ENCODE results near the gene TNIK.

TNIK gene

DNA sequence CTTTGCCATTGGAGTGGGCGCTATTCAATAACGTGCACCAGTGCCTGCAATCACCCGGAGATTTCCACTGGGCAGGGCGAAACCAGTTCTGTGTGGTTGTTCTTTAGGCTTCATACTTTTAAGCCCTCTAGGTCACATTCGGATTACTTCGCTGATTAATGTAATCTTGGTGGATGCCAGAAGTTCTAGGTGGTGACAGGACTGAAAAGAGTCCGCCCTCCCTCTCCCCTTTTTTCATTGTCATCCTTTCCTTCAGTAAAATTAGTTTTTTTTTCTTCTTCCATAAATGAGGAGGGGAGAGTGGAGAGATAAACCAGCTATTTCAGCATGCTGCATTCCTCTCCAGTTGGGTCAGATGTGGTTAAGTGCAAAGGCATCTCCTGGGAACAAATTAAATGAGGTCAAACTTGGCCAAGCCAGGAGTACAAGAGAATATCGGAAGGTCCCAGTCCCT, 431.4 kb downstream of the TNIK start:
- DNase-seq (ENCODE audit: low read depth), result no peak

DNA sequence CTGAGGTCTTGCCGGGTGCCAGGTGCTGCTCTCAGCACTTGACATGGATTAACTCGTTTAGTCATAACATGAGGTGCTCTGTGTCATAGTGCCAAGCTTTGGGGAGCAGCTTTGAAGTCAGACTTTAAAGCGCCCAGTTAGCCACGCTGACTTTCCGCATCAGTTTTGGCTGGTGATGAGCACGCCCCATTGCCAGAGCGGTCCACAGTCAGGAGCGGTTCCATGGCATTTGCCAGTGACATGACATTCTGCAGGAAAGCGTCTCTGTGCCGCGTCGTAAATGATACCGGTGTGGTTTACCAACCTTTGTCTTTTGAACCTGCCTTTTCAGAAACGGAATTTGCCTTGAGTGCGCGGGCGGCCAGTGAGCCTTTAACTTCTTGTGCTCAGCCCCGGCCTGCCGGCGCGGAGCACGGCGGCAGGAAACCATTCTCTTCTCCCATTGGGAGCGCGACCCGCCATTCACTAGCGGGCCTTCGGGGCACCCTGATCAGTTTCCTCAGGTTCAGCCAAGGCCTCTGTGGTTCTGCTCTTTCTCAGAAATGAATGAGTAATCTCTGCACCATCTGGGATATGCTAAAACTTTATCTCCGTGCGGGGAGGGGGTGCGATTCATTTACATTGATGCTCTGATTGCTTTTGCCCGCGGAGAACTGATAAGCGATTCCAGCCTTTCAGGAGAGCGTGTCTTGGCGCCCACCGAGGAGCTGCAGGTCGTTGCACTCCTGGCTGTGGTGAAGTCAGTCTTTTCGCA, 432.0 kb downstream of the TNIK start:
- peak; percentile 33 for DNase-seq (ENCODE audit: low read depth)

DNA sequence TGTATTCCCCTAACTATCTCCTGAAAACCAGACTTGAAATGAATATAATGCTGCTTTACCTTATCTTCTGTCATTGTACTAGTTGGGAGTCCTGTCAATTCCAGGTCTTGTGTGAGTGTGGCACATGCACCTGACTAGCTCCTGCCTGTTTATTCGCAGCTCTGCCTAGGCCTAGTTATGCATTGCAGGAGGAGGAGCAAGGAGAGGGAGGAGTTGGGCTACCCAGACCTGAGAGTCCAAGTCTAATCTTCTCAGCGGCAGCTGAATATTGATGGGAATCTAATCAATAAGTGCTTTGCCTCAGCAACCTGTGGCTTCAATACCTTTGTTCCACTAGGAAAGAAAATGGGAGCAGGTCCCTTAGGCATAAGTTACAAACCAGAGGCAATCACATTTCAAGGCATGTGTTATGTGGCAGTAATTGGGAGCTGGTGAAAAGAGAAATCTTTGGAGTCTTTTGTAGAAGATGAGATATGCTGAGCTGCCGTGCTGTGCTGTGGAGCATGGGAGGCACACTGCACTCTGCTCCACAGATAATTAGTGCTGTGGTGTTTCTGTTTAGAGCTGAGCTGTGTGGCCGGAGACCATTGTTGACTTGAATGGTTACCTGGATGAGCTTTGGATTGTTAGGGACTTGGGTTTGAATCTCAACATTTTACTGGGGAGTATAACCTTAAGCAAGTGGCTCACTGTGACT, 433.5 kb downstream of the TNIK start, which contains the start of gene SLC2A2:
Gene SLC2A2, minus strand, starts transcription at position 124 of the 697 bp plus-strand sequence. Its CDS starts 50 bp downstream, at position 74.
- no peak for DNase-seq (ENCODE audit: low read depth)

DNA sequence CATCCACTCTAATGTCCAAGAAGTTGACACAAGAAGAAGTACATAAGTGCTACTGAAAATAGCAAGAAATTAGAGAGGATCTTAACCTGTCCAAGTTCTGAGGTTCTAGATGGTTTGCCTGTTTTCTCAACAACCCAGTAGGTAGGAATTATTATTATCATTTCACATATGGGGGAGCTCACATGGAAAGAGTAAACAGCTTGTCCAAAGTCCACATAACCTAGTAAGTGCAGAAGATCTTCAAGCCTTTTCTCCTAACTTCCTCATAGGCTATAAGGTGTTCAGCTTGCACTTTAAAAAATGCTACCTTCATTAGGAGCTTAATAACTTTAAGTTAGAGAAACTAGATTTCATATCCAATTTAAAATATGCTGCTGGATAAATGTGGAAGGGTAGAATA, 436.6 kb downstream of the TNIK start:
- no peak for DNase-seq (ENCODE audit: low read depth)

DNA sequence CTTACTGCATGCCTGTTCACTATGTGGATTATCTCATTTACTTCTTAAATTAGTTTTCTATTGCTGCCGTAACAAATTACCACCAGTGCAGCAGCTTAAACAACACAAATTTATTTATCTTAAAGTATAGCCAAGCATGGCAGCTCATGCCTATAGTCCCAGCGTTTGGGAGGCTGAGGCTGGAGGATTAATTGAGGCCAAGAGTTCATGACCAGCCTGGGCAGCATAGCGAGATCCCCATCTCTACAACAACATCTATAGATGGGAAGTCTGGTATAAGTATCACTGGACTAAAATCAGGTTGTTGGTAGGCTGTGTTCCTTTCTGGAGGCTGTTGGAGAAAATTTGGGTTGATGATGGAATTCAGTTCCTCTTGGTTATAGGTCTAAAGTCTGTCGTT, 438.8 kb downstream of the TNIK start:
- DNase-seq (ENCODE audit: low read depth), result no peak

DNA sequence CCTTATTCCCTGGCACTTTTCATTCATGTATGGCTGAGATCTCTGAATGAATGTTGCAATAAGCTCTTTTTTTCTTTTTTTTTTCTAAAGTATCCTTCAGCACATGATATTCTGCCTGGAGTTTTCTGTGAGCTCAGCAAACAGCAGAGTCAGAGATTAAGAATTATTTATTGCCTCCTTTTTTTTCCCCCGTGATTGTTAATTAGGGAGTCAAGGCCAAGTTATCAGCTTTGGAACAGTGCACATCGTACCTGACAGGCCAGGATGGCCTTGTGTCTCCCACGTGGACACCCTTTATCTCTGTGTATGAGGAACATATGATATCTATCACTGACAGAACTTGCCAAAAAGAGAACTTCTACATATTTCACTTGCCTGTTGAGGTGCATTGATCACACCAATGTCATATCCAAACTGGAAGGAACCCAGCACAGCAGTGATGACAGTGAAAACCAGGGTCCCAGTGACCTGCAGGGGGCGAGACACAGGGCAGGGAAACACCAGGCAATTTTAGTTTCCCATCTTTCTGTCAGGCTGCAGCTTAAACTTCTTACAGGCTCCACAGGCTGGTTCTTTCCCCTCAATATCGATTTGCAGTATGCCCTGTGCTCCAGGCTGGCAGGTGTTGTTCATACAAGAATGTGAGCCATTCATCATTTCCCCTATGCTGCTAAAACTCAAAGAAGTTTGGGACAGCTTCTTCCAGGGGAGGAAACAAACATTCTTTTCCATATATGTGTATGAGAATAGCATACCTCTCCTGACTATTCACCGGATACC, 441.9 kb downstream of the TNIK start:
- DNase-seq (ENCODE audit: low read depth), result no peak

DNA sequence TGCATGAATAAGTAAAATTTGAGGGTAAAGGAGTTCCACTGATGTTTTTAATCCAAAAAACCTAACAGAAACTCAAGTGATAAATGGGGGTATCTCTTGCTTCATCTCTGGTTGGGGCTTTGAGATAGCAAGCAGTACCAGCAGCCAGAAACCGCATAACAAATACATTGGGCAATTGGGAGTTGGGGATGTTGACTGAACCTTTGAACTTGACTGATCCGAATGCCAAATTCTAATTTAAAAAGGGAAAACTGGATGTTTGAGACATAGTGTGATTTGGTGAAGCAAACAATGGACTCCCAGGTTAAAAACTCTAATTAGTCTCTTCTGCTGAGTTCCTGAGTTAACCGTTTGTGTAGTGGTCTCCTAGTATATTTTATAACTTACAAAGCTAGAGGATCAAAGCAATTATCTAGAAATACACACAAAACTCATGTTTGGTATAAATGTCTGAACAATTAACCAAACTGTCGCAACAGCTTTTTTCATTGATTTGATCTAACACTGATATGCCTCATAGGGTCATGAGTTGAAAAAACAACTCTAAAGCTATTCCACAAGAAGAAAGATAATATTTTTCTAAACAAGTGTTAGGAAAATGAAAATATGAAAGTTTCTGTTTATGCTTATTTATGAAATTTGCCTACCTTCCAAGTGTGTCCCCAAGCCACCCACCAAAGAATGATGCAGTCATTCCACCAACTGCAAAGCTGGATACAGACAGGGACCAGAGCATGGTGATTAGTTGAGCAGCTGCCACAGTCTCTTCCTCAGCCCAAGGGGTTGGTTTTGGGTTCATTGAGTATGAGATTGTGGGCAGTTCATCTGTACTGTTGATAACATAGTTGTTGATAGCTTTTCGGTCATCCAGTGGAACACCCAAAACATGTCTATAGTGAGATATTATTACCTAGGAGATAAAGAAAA, 446.1 kb downstream of the TNIK start:
- DNase-seq (ENCODE audit: low read depth), result no peak

DNA sequence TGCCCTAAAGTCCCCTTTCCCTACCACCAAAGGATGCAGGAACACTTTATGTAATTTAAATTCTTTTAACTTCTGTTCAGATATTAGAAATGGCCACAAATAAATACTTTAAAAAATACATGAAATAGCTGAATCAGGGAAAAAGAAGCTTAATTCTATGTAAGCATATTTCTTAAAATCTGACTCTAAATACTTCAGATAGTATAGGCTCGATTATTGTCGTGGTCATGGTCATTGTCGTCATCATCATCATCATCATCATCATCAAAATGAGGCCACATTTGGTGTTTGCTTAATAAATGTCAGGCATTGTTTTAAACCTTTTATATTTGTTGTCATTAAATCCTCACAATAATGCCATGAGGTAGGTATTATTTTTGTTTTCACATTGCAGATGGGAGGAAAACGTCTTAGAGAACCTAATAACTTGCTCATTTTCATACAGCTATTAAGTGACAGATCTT, 448.3 kb downstream of the TNIK start:
- no peak for DNase-seq (ENCODE audit: low read depth)
